DMS53 treated with DMSO at 0.1 percent for 48 hours (cell line): ENCODE results near the gene PHRF1.
A peak's percentile ranks its signal among the peaks of the same experiment; 100 is the strongest.
"Not testable (repeated sequence)": the region's sequence is repeated elsewhere in the genome, so short reads cannot be mapped to it uniquely, and the experiment has no call there.

ENCODE experiments used
- DNase-seq: peaks from one replicate; lab custom pipeline; 2025; ENCODE audit not compliant: unreplicated experiment; lab: John Stamatoyannopoulos, UW

Gene PHRF1

GRCh38 chr11:650482-650881 lies 74.2 kb downstream of the PHRF1 start:
- no peak for DNase-seq

GRCh38 chr11:653136-653535 lies 76.9 kb downstream of the PHRF1 start:
- not testable (repeated sequence) for DNase-seq

GRCh38 chr11:653837-654236 lies 77.6 kb downstream of the PHRF1 start:
- no peak for DNase-seq

- not testable (repeated sequence) for DNase-seq
Measured at GRCh38 chr11:654444-654843, 78.2 kb downstream of the PHRF1 start.

- DNase-seq: peak; percentile 84
Measured at GRCh38 chr11:655036-655726, 78.9 kb downstream of the PHRF1 start.

GRCh38 chr11:656426-656825 lies 80.2 kb downstream of the PHRF1 start:
- DNase-seq: no peak

GRCh38 chr11:656866-657265 lies 80.6 kb downstream of the PHRF1 start:
- DNase-seq: no peak

GRCh38 chr11:657691-658126 lies 81.4 kb downstream of the PHRF1 start:
- no peak for DNase-seq

- DNase-seq: no peak
Measured at GRCh38 chr11:659532-660085, 83.3 kb downstream of the PHRF1 start.

- no peak for DNase-seq
Measured at GRCh38 chr11:660281-660680, 84.0 kb downstream of the PHRF1 start.

- no peak for DNase-seq
Measured at GRCh38 chr11:660681-661444, 84.6 kb downstream of the PHRF1 start.
